A673 (cell line): ENCODE measurements around the gene SOX1.

Source experiments
- EZH2 ChIP-seq: fragments of 200-600 bp; sonication (generic); IDR thresholded peaks from 2 replicates; pipeline ENCODE4 v1.6.1; 2017; ENCODE audit warnings: borderline replicate concordance, low read depth, mild to moderate bottlenecking, mixed read lengths, antibody characterized with exemption, low read length; ENCODE audit not compliant: poor library complexity, severe bottlenecking
- TF ChIP-seq, protein P1 (sequence below): fragments of 300-800, 200-600 bp; sonication (generic); conservative IDR thresholded peaks from 2 replicates; pipeline ENCODE4 v1.5.1; 2017; ENCODE audit warnings: low read depth, mild to moderate bottlenecking, antibody characterized with exemption, low read length, moderate library complexity, mixed read lengths

DNA sequence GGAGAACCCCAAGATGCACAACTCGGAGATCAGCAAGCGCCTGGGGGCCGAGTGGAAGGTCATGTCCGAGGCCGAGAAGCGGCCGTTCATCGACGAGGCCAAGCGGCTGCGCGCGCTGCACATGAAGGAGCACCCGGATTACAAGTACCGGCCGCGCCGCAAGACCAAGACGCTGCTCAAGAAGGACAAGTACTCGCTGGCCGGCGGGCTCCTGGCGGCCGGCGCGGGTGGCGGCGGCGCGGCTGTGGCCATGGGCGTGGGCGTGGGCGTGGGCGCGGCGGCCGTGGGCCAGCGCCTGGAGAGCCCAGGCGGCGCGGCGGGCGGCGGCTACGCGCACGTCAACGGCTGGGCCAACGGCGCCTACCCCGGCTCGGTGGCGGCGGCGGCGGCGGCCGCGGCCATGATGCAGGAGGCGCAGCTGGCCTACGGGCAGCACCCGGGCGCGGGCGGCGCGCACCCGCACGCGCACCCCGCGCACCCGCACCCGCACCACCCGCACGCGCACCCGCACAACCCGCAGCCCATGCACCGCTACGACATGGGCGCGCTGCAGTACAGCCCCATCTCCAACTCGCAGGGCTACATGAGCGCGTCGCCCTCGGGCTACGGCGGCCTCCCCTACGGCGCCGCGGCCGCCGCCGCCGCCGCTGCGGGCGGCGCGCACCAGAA, 1.1 kb downstream of the SOX1 start:
- TF ChIP-seq, protein P1, sequence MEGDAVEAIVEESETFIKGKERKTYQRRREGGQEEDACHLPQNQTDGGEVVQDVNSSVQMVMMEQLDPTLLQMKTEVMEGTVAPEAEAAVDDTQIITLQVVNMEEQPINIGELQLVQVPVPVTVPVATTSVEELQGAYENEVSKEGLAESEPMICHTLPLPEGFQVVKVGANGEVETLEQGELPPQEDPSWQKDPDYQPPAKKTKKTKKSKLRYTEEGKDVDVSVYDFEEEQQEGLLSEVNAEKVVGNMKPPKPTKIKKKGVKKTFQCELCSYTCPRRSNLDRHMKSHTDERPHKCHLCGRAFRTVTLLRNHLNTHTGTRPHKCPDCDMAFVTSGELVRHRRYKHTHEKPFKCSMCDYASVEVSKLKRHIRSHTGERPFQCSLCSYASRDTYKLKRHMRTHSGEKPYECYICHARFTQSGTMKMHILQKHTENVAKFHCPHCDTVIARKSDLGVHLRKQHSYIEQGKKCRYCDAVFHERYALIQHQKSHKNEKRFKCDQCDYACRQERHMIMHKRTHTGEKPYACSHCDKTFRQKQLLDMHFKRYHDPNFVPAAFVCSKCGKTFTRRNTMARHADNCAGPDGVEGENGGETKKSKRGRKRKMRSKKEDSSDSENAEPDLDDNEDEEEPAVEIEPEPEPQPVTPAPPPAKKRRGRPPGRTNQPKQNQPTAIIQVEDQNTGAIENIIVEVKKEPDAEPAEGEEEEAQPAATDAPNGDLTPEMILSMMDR: no peak
- TF ChIP-seq EZH2: no peak
